Psoas muscle (tissue), 8 donors: ENCODE results near the gene ELMO1. TPM values are rescaled to one million over a fixed set of nuclear protein-coding genes. Genes with fewer than 3 reads are reported as not detected.
A peak's percentile ranks its signal among the peaks of the same experiment; 100 is the strongest.

Experiments
- ATAC-seq, 4 donors: fragments of 200-7000 bp; cut with Tn5 transposase; one replicate each; pipeline ENCODE4 v1.9.1; 2020; ENCODE audit warnings: moderate library complexity in 3 of 4, mild to moderate bottlenecking in 2 of 4
- DNase-seq, 2 donors: peaks; one replicate each; pipeline ENCODE4 v3.0.0-alpha.2; 2020
- H3K27ac ChIP-seq: fragments of 200-600 bp; one replicate; pipeline ENCODE4 v1.8.0; 2022
- H3K27me3 ChIP-seq, 3 donors: fragments of 200-600 bp in 1 of 3; one replicate each; pipeline versions ENCODE4 v1.6.1 to v1.8.0; 2013 to 2022; ENCODE audit warnings: low read length in 2 of 3, mild to moderate bottlenecking in 2 of 3, moderate library complexity in 1 of 3; ENCODE audit not compliant: insufficient read depth in 3 of 3
- H3K36me3 ChIP-seq, 2 donors: fragments of 200-600 bp in 1 of 2; one replicate each; pipeline versions ENCODE4 v1.6.1 to v1.8.0; 2013 to 2022; ENCODE audit warnings: low read depth in 1 of 2, mild to moderate bottlenecking in 1 of 2, moderate library complexity in 1 of 2; ENCODE audit not compliant: insufficient read depth in 1 of 2
- H3K4me1 ChIP-seq: fragments of 200-600 bp; one replicate; pipeline ENCODE4 v1.8.0; 2022
- H3K4me3 ChIP-seq: fragments of 200-600 bp; one replicate; pipeline ENCODE4 v1.8.0; 2022; ENCODE audit warnings: mild to moderate bottlenecking
- H3K9me3 ChIP-seq: fragments of 200-600 bp; one replicate; pipeline ENCODE4 v1.8.0; 2022
- WGBS, 3 donors: extraction: QIAGEN DNeasy Blood & Tissue Kit; methylation state at CpG; one replicate each; pipeline versions ENCODE4 v1.1.6 to v1.1.7; 2013; 5-methylcytosine and 5-hydroxymethylcytosine counted together
- intact Hi-C, 2 donors: fragments of 100-400 bp; cut with DNase I; formaldehyde crosslinking; loops; one replicate each; pipeline versions ENCODE4 v1.11.0 to v1.14.2; 2022
- polyA plus RNA-seq, 3 donors: library from polyadenylated mRNA; stranded (reverse); fragments of 200-250 nt; gene quantifications; one replicate each; pipeline ENCODE4 v1.2.3, GENCODE V29; 2013
- total RNA-seq, 4 donors: library from RNA; stranded (reverse); fragmentation: NEBNext Ultra II Directional in 2 of 4; extraction: Animal tissue kit (Norgen Biotek cat#: 25700) in 2 of 4; gene quantifications; one replicate each; pipeline versions ENCODE4 v1.2.1 to v1.2.4, GENCODE V29; 2021 to 2023
- TF ChIP-seq, protein P1 (sequence below): fragments of 200-600 bp; IDR thresholded peaks from one replicate; pipeline ENCODE4 v1.8.0; 2022; ENCODE audit warnings: antibody characterized with exemption
- donor health status: healthy with polysubstance abuse.
- donor health status: DM: no; HTN: no; CAD: no; lungs with moderate emphysema.
- donor health status: Bipolar disorder and iron deficiency.
- donor health status: healthy.
- donor health status: DM: yes; HTN: yes; CAD: no.
- donor health status: DM: no; HTN: no; CAD: no.
- donor health status: DM: no; HTN: no; CAD: no.
- donor health status: DM: yes; HTN: yes; CAD: no.

Gene ELMO1
- total and polyA plus RNA-seq, 7 donors: 2.8 to 8.1 (median 6.9) TPM

DNA sequence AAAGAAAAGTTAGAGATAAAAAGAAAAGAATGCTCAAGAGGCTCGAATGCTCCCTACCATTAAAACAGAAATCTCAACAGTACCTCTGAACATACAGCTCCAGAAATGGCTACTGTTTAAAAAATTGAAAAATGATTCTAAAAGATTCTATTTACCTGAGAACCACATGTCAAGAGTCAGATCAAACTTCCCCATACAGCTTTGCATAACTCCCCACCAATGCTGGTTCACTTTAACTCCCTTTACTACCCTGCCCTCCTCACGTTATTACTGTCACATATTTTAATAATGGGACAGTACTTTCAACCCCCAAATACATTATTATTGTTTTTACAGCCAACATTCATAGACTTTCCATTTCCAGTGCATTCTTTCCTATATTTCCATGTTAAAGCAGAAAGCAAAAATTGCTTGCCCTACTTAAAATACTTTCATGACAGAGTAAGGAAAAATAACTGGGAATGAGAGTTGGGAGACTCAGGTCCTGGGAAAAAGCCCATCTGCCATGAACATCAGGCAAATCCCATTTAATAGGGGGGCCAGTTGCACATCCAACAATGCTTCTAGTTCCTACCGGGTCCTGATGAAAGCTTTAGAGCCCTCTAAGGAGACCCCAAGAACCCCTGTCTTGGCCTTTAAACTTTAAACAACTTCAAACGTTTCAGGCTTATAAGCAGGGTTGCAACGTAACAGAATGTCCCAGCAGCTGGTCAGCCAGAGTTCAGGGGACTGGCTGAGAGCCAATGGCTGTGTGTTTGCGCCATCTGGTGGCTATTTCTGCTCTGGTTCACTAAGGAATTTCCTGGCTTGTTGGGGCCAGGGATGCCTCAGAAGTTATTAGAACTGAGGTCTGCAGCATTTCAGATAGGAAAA, 247.4 kb downstream of the ELMO1 start:
- Histone ChIP-seq H3K36me3 (no peaks in the 10 kb centered on the region), H3K4me3 (no peak overlapping the region), H3K9me3 (no peaks in the 10 kb centered on the region), H3K27me3 (no peaks in the 10 kb centered on the region), H3K4me1 (peaks cover 9% of the 10 kb centered on the region), H3K27ac (no peak overlapping the region)
- TF ChIP-seq, protein P1, sequence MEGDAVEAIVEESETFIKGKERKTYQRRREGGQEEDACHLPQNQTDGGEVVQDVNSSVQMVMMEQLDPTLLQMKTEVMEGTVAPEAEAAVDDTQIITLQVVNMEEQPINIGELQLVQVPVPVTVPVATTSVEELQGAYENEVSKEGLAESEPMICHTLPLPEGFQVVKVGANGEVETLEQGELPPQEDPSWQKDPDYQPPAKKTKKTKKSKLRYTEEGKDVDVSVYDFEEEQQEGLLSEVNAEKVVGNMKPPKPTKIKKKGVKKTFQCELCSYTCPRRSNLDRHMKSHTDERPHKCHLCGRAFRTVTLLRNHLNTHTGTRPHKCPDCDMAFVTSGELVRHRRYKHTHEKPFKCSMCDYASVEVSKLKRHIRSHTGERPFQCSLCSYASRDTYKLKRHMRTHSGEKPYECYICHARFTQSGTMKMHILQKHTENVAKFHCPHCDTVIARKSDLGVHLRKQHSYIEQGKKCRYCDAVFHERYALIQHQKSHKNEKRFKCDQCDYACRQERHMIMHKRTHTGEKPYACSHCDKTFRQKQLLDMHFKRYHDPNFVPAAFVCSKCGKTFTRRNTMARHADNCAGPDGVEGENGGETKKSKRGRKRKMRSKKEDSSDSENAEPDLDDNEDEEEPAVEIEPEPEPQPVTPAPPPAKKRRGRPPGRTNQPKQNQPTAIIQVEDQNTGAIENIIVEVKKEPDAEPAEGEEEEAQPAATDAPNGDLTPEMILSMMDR: peak; percentile 81
- 18 to 23% (median 21%) methylated on average over 6 of the region's 6 CpGs for WGBS, 3 donors
- peak; percentile 85 to 96 (median 90) for ATAC-seq
- intact Hi-C loops: loop anchor here (5.0 to 10.0 kb wide), 2 partner anchors 304 to 714 kb away; no protein-coding TSS in a partner anchor
- peak; percentile 76 to 86 for DNase-seq

DNA sequence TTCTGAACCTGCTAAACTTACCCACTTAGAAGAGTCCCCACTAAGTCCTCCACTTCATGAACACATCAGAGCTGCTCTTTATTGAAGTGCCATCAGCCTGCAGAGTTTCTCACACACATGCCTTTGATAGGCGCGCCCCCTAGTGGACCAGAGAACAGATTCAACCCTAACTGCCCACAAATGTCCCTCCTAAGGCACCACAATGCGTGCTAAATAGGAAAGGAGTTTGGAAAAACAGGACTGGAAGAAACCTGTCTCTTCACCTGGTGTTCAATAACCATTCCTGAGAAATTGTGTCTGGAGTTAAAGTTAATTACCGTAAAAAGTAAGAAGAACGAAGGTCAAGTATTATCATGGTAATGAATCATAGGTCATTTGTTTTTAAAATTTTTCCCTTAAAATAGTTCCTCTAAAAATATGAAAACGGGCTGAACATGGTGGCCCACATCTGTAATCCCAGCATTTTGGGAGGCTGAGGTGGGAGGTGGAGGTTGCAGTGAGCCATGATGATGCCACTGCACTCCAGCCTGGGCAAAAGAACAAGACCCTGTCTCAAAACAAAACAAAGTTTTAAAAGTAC, 249.7 kb downstream of the ELMO1 start:
- H3K27me3 ChIP-seq: no peaks in the 10 kb centered on the region

GRCh38 chr7:37198041-37198905, 250.4 kb downstream of the ELMO1 start:
- TF ChIP-seq, protein P1: no peak
- H3K4me1 ChIP-seq: peaks cover 9% of the 10 kb centered on the region
- WGBS, 3 donors: 50 to 60% (median 51%) methylated on average over 10 of the region's 10 CpGs

More for the DNA sequence above, 249.7 kb downstream of the ELMO1 start:
- intact Hi-C loops: loop anchor here (2.0 to 5.0 kb wide), 2 partner anchors 232 kb away; no protein-coding TSS in a partner anchor
- 35 to 47% (median 41%) methylated on average over 6 of the region's 6 CpGs for WGBS, 3 donors
- DNase-seq: peak; percentile 77 to 85
- Histone ChIP-seq H3K4me1 (peaks cover 9% of the 10 kb centered on the region), H3K36me3 (no peaks in the 10 kb centered on the region), H3K27ac (no peak overlapping the region), H3K9me3 (no peaks in the 10 kb centered on the region), H3K4me3 (no peak overlapping the region)
- ATAC-seq: peak; percentile 64 to 86 (median 80)
- TF ChIP-seq, protein P1: peak; percentile 79

GRCh38 chr7:37197108-37197507, 251.6 kb downstream of the ELMO1 start:
- H3K4me1 ChIP-seq: peaks cover 9% of the 10 kb centered on the region
- H3K27me3 ChIP-seq: no peaks in the 10 kb centered on the region
- DNase-seq (no peak), ATAC-seq (no peak)
- H3K36me3 ChIP-seq: no peaks in the 10 kb centered on the region
- WGBS, 3 donors: 88 to 89% (median 88%) methylated on average over 10 of the region's 10 CpGs
- TF ChIP-seq, protein P1: no peak
- H3K27ac ChIP-seq: no peak overlapping the region
- H3K9me3 ChIP-seq: no peaks in the 10 kb centered on the region
- intact Hi-C loops: loop anchor here in 1 of 2 donors (5.0 kb wide), 1 partner anchor 230 kb away; no protein-coding TSS in a partner anchor
- no peak overlapping the region for H3K4me3 ChIP-seq

More at GRCh38 chr7:37198041-37198905, 250.4 kb downstream of the ELMO1 start:
- no peaks in the 10 kb centered on the region for H3K9me3 ChIP-seq
- ATAC-seq (peak in 3 of 4 donors; percentile 8 to 53 (median 49)), DNase-seq (no peak)
- H3K4me3 ChIP-seq: no peak overlapping the region
- no peaks in the 10 kb centered on the region for H3K27me3 ChIP-seq
- intact Hi-C loops: loop anchor here (2.0 to 5.0 kb wide), 2 partner anchors 231 kb away; no protein-coding TSS in a partner anchor
- H3K27ac ChIP-seq: no peak overlapping the region
- H3K36me3 ChIP-seq: no peaks in the 10 kb centered on the region
